Ectodermal cell (in vitro differentiated cells): Measurements from ENCODE around the gene KAZN.

Source experiments
- H3K27ac ChIP-seq: 2 replicates; pipeline ENCODE4 v1.7.0; 2013; ENCODE audit warnings: mild to moderate bottlenecking, low read depth, low read length; ENCODE audit not compliant: insufficient read depth, poor library complexity, severe bottlenecking
- H3K27me3 ChIP-seq: 2 replicates; pipeline ENCODE4 v1.7.0; 2013; ENCODE audit warnings: mild to moderate bottlenecking, low read length; ENCODE audit not compliant: insufficient read depth, control insufficient read depth, poor library complexity, severe bottlenecking
- H3K36me3 ChIP-seq: one replicate; pipeline ENCODE4 v1.7.0; 2013; ENCODE audit warnings: low read length; ENCODE audit not compliant: control insufficient read depth, insufficient read depth
- H3K4me1 ChIP-seq: one replicate; pipeline ENCODE4 v1.7.0; 2013; ENCODE audit warnings: low read length; ENCODE audit not compliant: control insufficient read depth, insufficient read depth
- H3K4me3 ChIP-seq: 2 replicates; pipeline ENCODE4 v1.7.0; 2013; ENCODE audit warnings: low read depth, low read length, control low read depth; ENCODE audit not compliant: insufficient read depth
- H3K9me3 ChIP-seq: 2 replicates; pipeline ENCODE4 v1.7.0; 2013; ENCODE audit warnings: mild to moderate bottlenecking, low read length, moderate library complexity; ENCODE audit not compliant: control insufficient read depth
- WGBS, 2 experiments: methylation state at CpG; one replicate each; pipeline ENCODE4 v1.1.7; 2013; ENCODE audit warnings: missing lambda C conversion rate in 2 of 2; 5-methylcytosine and 5-hydroxymethylcytosine counted together

KAZN gene

GRCh38 chr1:15100121-15100879, 501.8 kb downstream of the KAZN start:
- Histone ChIP-seq H3K36me3 (no peaks in the 10 kb centered on the region), H3K9me3 (no peaks in the 10 kb centered on the region), H3K4me1 (peaks cover 4% of the 10 kb centered on the region), H3K27me3 (peaks cover 5% of the 10 kb centered on the region), H3K4me3 (no peak overlapping the region), H3K27ac (no peak overlapping the region)
- 34 to 35% methylated on average over 16 of the region's 16 CpGs for WGBS, 2 experiments

DNA sequence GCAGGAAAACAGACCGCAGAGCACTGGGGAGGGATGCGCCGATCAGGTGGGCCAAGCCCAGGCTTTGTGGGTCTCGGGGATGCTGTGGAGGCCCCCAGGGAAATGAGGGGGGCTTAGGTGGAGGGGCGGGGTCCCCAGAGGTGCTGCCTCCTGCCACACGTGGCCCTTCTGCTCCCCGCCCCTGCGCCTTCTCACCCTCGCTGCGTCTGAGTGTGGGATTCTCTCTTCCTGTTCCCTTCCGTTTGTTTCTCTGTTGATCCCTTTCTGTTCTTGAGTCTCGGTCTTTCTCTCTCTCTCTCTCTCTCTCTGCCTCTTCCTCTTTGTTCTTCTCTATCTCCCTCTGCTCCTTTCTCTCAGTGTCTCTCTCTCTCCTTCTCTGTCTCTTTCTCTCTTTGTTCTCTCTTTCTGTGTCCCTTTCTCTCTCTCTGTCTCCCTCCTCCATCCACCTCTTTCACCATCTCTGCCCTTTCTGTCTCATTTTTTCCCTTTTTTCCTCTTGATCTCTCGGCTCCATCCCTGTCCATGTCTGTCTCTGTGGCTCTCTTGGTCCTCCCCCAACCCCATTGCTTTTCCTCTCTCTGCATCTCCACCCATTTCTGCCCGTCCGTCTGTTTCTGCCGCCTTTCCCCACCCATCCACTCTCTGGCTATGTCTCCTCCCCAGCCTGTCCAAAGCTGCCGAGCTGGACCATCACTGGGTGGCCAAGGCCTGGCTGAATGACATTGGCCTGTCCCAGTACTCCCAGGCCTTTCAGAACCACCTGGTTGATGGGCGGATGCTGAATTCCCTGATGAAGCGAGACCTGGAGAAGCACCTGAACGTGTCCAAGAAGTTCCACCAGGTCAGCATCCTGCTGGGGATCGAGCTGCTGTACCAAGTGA, 502.6 kb downstream of the KAZN start:
- H3K4me1 ChIP-seq = peaks cover 4% of the 10 kb centered on the region
- H3K9me3 ChIP-seq = no peaks in the 10 kb centered on the region
- WGBS, 2 experiments = 72 to 75% methylated on average over 21 of the region's 21 CpGs
- H3K27ac ChIP-seq = no peak overlapping the region
- H3K27me3 ChIP-seq = peaks cover 5% of the 10 kb centered on the region
- no peaks in the 10 kb centered on the region for H3K36me3 ChIP-seq
- no peak overlapping the region for H3K4me3 ChIP-seq

- Histone ChIP-seq H3K4me3 (no peak overlapping the region), H3K27ac (no peak overlapping the region), H3K27me3 (peaks cover 5% of the 10 kb centered on the region), H3K36me3 (no peaks in the 10 kb centered on the region), H3K4me1 (peaks cover 4% of the 10 kb centered on the region), H3K9me3 (no peaks in the 10 kb centered on the region)
- WGBS, 2 experiments = 89% methylated on average over 4 of the region's 4 CpGs
These were observed 503.3 kb downstream of the KAZN start for GRCh38 chr1:15101801-15102200.

- no peaks in the 10 kb centered on the region for H3K36me3 ChIP-seq
- H3K4me3 ChIP-seq = no peak overlapping the region
- no peak overlapping the region for H3K27ac ChIP-seq
- H3K4me1 ChIP-seq = peaks cover 4% of the 10 kb centered on the region
- peaks cover 5% of the 10 kb centered on the region for H3K27me3 ChIP-seq
- WGBS, 2 experiments = 91 to 94% methylated on average over 9 of the region's 9 CpGs
- no peaks in the 10 kb centered on the region for H3K9me3 ChIP-seq
These were observed 504.2 kb downstream of the KAZN start for GRCh38 chr1:15102646-15103045.

DNA sequence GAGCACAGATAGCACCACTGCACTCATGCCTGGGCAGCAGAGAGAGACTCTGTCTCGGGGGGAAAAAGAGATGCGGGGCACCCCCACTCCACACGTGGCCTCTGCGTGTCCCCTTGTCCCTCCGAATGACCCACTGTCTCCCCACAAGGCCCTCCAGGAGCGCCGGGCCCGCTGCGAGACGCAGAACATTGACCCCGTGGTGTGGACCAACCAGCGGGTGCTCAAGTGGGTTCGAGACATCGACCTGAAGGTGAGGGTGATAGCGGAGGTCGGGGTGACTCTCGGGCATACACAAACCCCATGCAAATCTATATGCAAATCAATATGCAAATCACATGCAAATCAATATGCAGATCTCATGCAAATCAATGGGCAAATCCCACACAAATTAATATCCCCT, 504.7 kb downstream of the KAZN start:
- no peak overlapping the region for H3K4me3 ChIP-seq
- peaks cover 5% of the 10 kb centered on the region for H3K27me3 ChIP-seq
- peaks cover 4% of the 10 kb centered on the region for H3K4me1 ChIP-seq
- 95 to 96% methylated on average over 17 of the region's 17 CpGs for WGBS, 2 experiments
- no peak overlapping the region for H3K27ac ChIP-seq
- H3K9me3 ChIP-seq = no peaks in the 10 kb centered on the region
- H3K36me3 ChIP-seq = no peaks in the 10 kb centered on the region

DNA sequence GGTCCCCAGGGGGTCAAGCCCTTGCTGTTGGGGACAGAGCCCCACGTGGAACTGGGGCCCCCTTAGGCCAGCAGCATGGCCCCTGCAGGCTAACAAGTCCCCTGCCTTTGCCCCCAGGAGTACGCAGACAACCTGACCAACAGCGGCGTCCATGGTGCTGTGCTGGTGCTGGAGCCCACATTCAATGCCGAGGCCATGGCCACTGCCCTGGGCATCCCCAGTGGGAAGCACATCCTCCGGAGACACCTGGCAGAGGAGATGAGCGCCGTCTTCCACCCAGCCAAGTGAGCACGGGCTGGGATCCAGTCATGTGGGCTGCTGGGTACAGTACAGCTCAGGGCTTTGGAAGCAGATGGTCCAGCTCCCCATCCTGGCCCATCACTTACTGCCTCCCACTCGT, 505.4 kb downstream of the KAZN start:
- Histone ChIP-seq H3K9me3 (no peaks in the 10 kb centered on the region), H3K4me1 (peaks cover 4% of the 10 kb centered on the region), H3K4me3 (no peak overlapping the region), H3K36me3 (no peaks in the 10 kb centered on the region), H3K27ac (no peak overlapping the region), H3K27me3 (peaks cover 5% of the 10 kb centered on the region)
- 84 to 87% methylated on average over 10 of the region's 10 CpGs for WGBS, 2 experiments

DNA sequence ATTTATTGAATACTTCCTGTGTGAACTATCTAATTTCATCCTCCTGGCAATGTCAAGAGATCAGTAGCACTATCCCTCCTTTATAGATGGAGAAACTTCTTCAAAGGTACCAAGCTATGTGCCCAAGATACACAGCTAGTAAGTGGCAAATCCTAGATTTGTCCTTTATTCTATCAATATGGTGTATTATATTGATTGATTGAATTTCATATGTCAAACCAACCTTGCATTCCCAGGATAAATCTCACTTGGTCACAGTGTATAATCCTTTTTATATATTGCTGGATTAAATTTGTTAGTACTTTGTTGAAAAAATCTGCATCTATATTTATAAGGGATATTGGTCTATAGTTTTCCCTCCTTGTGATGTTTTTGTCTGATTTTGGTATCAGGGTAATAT, 506.3 kb downstream of the KAZN start:
- H3K36me3 ChIP-seq = no peaks in the 10 kb centered on the region
- no peaks in the 10 kb centered on the region for H3K9me3 ChIP-seq
- H3K27me3 ChIP-seq = peaks cover 5% of the 10 kb centered on the region
- no peak overlapping the region for H3K27ac ChIP-seq
- no peak overlapping the region for H3K4me3 ChIP-seq
- H3K4me1 ChIP-seq = peaks cover 2% of the 10 kb centered on the region

DNA sequence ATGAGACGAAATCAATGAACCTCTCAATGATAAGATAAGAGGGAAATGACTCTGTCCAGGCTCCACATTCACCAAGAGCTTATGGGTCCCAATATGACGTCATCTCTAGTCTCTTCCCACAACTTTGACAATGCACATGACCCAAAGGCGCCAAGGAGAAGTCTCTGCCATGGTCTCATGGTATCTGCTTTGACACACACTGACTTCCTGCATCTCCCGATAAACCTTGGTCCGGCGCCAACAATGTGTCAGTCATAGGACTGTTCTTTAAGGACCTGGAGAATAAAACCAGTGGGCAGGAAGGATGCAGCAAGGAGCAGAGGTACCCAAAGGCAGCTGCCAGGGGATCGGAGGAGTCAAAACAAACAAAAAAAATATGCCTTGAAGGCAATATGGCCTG, 508.1 kb downstream of the KAZN start:
- Histone ChIP-seq H3K4me1 (no peaks in the 10 kb centered on the region), H3K9me3 (no peaks in the 10 kb centered on the region), H3K27ac (no peak overlapping the region), H3K36me3 (no peaks in the 10 kb centered on the region), H3K4me3 (no peak overlapping the region), H3K27me3 (peaks cover 2% of the 10 kb centered on the region)
- 85 to 87% methylated on average over 7 of the region's 7 CpGs for WGBS, 2 experiments

- no peak overlapping the region for H3K4me3 ChIP-seq
- no peaks in the 10 kb centered on the region for H3K36me3 ChIP-seq
- no peak overlapping the region for H3K27ac ChIP-seq
- no peaks in the 10 kb centered on the region for H3K27me3 ChIP-seq
- 72 to 86% methylated on average over 1 of the region's 1 CpG for whole genome bisulfite sequencing, 2 experiments
- no peaks in the 10 kb centered on the region for H3K9me3 ChIP-seq
- no peaks in the 10 kb centered on the region for H3K4me1 ChIP-seq
These were observed 508.7 kb downstream of the KAZN start for GRCh38 chr1:15107058-15107687.

GRCh38 chr1:15107911-15108310, 509.4 kb downstream of the KAZN start:
- no peaks in the 10 kb centered on the region for H3K27me3 ChIP-seq
- H3K27ac ChIP-seq = no peak overlapping the region
- 29 to 46% methylated on average over 4 of the region's 4 CpGs for WGBS, 2 experiments
- no peaks in the 10 kb centered on the region for H3K4me1 ChIP-seq
- H3K36me3 ChIP-seq = no peaks in the 10 kb centered on the region
- H3K9me3 ChIP-seq = no peaks in the 10 kb centered on the region
- H3K4me3 ChIP-seq = no peak overlapping the region
